ENCODE data around the gene KSR2.
A peak's percentile ranks its signal among the peaks of the same experiment; 100 is the strongest.

The KSR2 gene

GRCh38 chr12:117521867-117522266, 446.9 kb downstream of the KSR2 start:
- WGBS (ENCODE audit: extremely low coverage, insufficient coverage, insufficient read length): no CpG with 5 or more reads among the region's 5 CpGs
- H3K79me2 ChIP-seq (ENCODE audit: control insufficient read depth, insufficient read depth, low read length, poor library complexity): no peaks in the 10 kb centered on the region
- no peak overlapping the region for H3K14ac ChIP-seq (ENCODE audit: low read length)
- no peak overlapping the region for H4K91ac ChIP-seq (ENCODE audit: low read depth, low read length)
- H3K9ac ChIP-seq (ENCODE audit: low read length): no peak overlapping the region
- no peak overlapping the region for H4K8ac ChIP-seq (ENCODE audit: low read depth, low read length)
- H3K27me3 ChIP-seq (ENCODE audit: insufficient read depth, low read length): no peaks in the 10 kb centered on the region
- H2AFZ ChIP-seq (ENCODE audit: insufficient read depth, low read length, poor library complexity): no peak overlapping the region
- H3K9me3 ChIP-seq (ENCODE audit: insufficient read depth, low read depth, low read length): no peaks in the 10 kb centered on the region
- no peak for DNase-seq
- H2BK12ac ChIP-seq (ENCODE audit: low read length): no peak overlapping the region
- no peak overlapping the region for H2AK5ac ChIP-seq (ENCODE audit: low read length)
- H3K4ac ChIP-seq (ENCODE audit: low read depth, low read length): no peak overlapping the region
- H3K36me3 ChIP-seq (ENCODE audit: control insufficient read depth in 1 of 2, insufficient read depth in 2 of 2, low read length in 2 of 2): no peaks in the 10 kb centered on the region
- no peak overlapping the region for H3K4me3 ChIP-seq (ENCODE audit: low read depth, low read length)
- no peak overlapping the region for H2BK120ac ChIP-seq (ENCODE audit: insufficient read depth, low read length, poor library complexity)
- no peak overlapping the region for H2BK5ac ChIP-seq (ENCODE audit: low read depth, low read length, poor library complexity)
- H3K4me1 ChIP-seq (ENCODE audit: control insufficient read depth in 1 of 2, insufficient read depth in 2 of 2, low read length in 2 of 2): no peaks in the 10 kb centered on the region
- no peaks in the 10 kb centered on the region for H3K79me1 ChIP-seq (ENCODE audit: low read length)
- H4K12ac ChIP-seq (ENCODE audit: low read depth, low read length): no peak overlapping the region
- no peak overlapping the region for H3K18ac ChIP-seq (ENCODE audit: low read length)
- H3K27ac ChIP-seq (ENCODE audit: low read depth, low read length): no peak overlapping the region
- no peak overlapping the region for H3K4me2 ChIP-seq (ENCODE audit: low read length)
- no peak overlapping the region for H3K23ac ChIP-seq (ENCODE audit: low read length)

- Histone ChIP-seq H2BK12ac (ENCODE audit: low read length) (no peak overlapping the region), H3K23ac (ENCODE audit: low read length) (no peak overlapping the region), H3K4me2 (ENCODE audit: low read length) (no peak overlapping the region), H3K79me1 (ENCODE audit: low read length) (no peaks in the 10 kb centered on the region), H4K12ac (ENCODE audit: low read depth, low read length) (no peak overlapping the region), H3K9me3 (ENCODE audit: insufficient read depth, low read depth, low read length) (no peaks in the 10 kb centered on the region), H3K27me3 (ENCODE audit: insufficient read depth, low read length) (no peaks in the 10 kb centered on the region), H4K91ac (ENCODE audit: low read depth, low read length) (no peak overlapping the region), H2AK5ac (ENCODE audit: low read length) (no peak overlapping the region), H3K79me2 (ENCODE audit: control insufficient read depth, insufficient read depth, low read length, poor library complexity) (no peaks in the 10 kb centered on the region), H2AFZ (ENCODE audit: insufficient read depth, low read length, poor library complexity) (no peak overlapping the region), H3K18ac (ENCODE audit: low read length) (no peak overlapping the region), H4K8ac (ENCODE audit: low read depth, low read length) (no peak overlapping the region), H3K9ac (ENCODE audit: low read length) (no peak overlapping the region), H3K27ac (ENCODE audit: low read depth, low read length) (no peak overlapping the region), H3K36me3 (ENCODE audit: control insufficient read depth in 1 of 2, insufficient read depth in 2 of 2, low read length in 2 of 2) (no peaks in the 10 kb centered on the region), H3K4me1 (ENCODE audit: control insufficient read depth in 1 of 2, insufficient read depth in 2 of 2, low read length in 2 of 2) (no peaks in the 10 kb centered on the region), H3K4ac (ENCODE audit: low read depth, low read length) (no peak overlapping the region), H2BK120ac (ENCODE audit: insufficient read depth, low read length, poor library complexity) (no peak overlapping the region), H3K14ac (ENCODE audit: low read length) (no peak overlapping the region), H3K4me3 (ENCODE audit: low read depth, low read length) (no peak overlapping the region), H2BK5ac (ENCODE audit: low read depth, low read length, poor library complexity) (no peak overlapping the region)
- DNase-seq: peak in 1 of 2 donors; percentile 22
- no CpG with 5 or more reads among the region's 7 CpGs for WGBS (ENCODE audit: extremely low coverage, insufficient coverage, insufficient read length)
These were observed 447.4 kb downstream of the KSR2 start for GRCh38 chr12:117521346-117521745.

GRCh38 chr12:117518594-117519270, 450.1 kb downstream of the KSR2 start:
- H3K36me3 ChIP-seq (ENCODE audit: control insufficient read depth in 1 of 2, insufficient read depth in 2 of 2, low read length in 2 of 2): no peaks in the 10 kb centered on the region
- H3K4ac ChIP-seq (ENCODE audit: low read depth, low read length): no peak overlapping the region
- no peaks in the 10 kb centered on the region for H3K9me3 ChIP-seq (ENCODE audit: insufficient read depth, low read depth, low read length)
- H3K27me3 ChIP-seq (ENCODE audit: insufficient read depth, low read length): no peaks in the 10 kb centered on the region
- no peaks in the 10 kb centered on the region for H3K79me2 ChIP-seq (ENCODE audit: control insufficient read depth, insufficient read depth, low read length, poor library complexity)
- no peak overlapping the region for H3K14ac ChIP-seq (ENCODE audit: low read length)
- no peak overlapping the region for H4K8ac ChIP-seq (ENCODE audit: low read depth, low read length)
- no peak overlapping the region for H3K9ac ChIP-seq (ENCODE audit: low read length)
- no peak overlapping the region for H3K27ac ChIP-seq (ENCODE audit: low read depth, low read length)
- no peak for DNase-seq
- H2BK12ac ChIP-seq (ENCODE audit: low read length): no peak overlapping the region
- H4K91ac ChIP-seq (ENCODE audit: low read depth, low read length): no peak overlapping the region
- no CpG with 5 or more reads among the region's 11 CpGs for WGBS (ENCODE audit: extremely low coverage, insufficient coverage, insufficient read length)
- no peak overlapping the region for H3K4me3 ChIP-seq (ENCODE audit: low read depth, low read length)
- no peak overlapping the region for H2AFZ ChIP-seq (ENCODE audit: insufficient read depth, low read length, poor library complexity)
- H3K23ac ChIP-seq (ENCODE audit: low read length): no peak overlapping the region
- H3K4me2 ChIP-seq (ENCODE audit: low read length): no peak overlapping the region
- no peak overlapping the region for H4K12ac ChIP-seq (ENCODE audit: low read depth, low read length)
- H2BK5ac ChIP-seq (ENCODE audit: low read depth, low read length, poor library complexity): no peak overlapping the region
- H2AK5ac ChIP-seq (ENCODE audit: low read length): no peak overlapping the region
- no peak overlapping the region for H2BK120ac ChIP-seq (ENCODE audit: insufficient read depth, low read length, poor library complexity)
- H3K79me1 ChIP-seq (ENCODE audit: low read length): no peaks in the 10 kb centered on the region
- H3K18ac ChIP-seq (ENCODE audit: low read length): no peak overlapping the region
- H3K4me1 ChIP-seq (ENCODE audit: control insufficient read depth in 1 of 2, insufficient read depth in 2 of 2, low read length in 2 of 2): no peaks in the 10 kb centered on the region

- no CpG with 5 or more reads among the region's 6 CpGs for WGBS (ENCODE audit: extremely low coverage, insufficient coverage, insufficient read length)
- no peak overlapping the region for H2BK12ac ChIP-seq (ENCODE audit: low read length)
These were observed 451.5 kb downstream of the KSR2 start for GRCh38 chr12:117517219-117517739.

More at GRCh38 chr12:117517219-117517739, 451.5 kb downstream of the KSR2 start:
- no peak overlapping the region for H2AFZ ChIP-seq (ENCODE audit: insufficient read depth, low read length, poor library complexity)
- no peak overlapping the region for H3K27ac ChIP-seq (ENCODE audit: low read depth, low read length)
- H3K79me2 ChIP-seq (ENCODE audit: control insufficient read depth, insufficient read depth, low read length, poor library complexity): no peaks in the 10 kb centered on the region
- no peak overlapping the region for H3K4me3 ChIP-seq (ENCODE audit: low read depth, low read length)
- H3K4me1 ChIP-seq (ENCODE audit: control insufficient read depth in 1 of 2, insufficient read depth in 2 of 2, low read length in 2 of 2): no peaks in the 10 kb centered on the region
- no peak overlapping the region for H2BK120ac ChIP-seq (ENCODE audit: insufficient read depth, low read length, poor library complexity)
- no peaks in the 10 kb centered on the region for H3K9me3 ChIP-seq (ENCODE audit: insufficient read depth, low read depth, low read length)
- H4K12ac ChIP-seq (ENCODE audit: low read depth, low read length): no peak overlapping the region
- no peak overlapping the region for H3K23ac ChIP-seq (ENCODE audit: low read length)
- H3K36me3 ChIP-seq (ENCODE audit: control insufficient read depth in 1 of 2, insufficient read depth in 2 of 2, low read length in 2 of 2): no peaks in the 10 kb centered on the region
- H3K14ac ChIP-seq (ENCODE audit: low read length): no peak overlapping the region
- H4K8ac ChIP-seq (ENCODE audit: low read depth, low read length): no peak overlapping the region
- no peak overlapping the region for H3K4me2 ChIP-seq (ENCODE audit: low read length)
- no peak overlapping the region for H3K9ac ChIP-seq (ENCODE audit: low read length)
- H2AK5ac ChIP-seq (ENCODE audit: low read length): no peak overlapping the region
- H3K27me3 ChIP-seq (ENCODE audit: insufficient read depth, low read length): no peaks in the 10 kb centered on the region
- no peak overlapping the region for H2BK5ac ChIP-seq (ENCODE audit: low read depth, low read length, poor library complexity)
- H3K79me1 ChIP-seq (ENCODE audit: low read length): no peaks in the 10 kb centered on the region
- H3K18ac ChIP-seq (ENCODE audit: low read length): no peak overlapping the region
- no peak overlapping the region for H4K91ac ChIP-seq (ENCODE audit: low read depth, low read length)
- H3K4ac ChIP-seq (ENCODE audit: low read depth, low read length): no peak overlapping the region
- no peak for DNase-seq
